NCI-H446 treated with DMSO at 0.1 percent for 48 hours (cell line): Measurements from ENCODE around the gene BARX2.

Experiments
- DNase-seq: peaks from one replicate; lab custom pipeline; 2025; lab: John Stamatoyannopoulos, UW

BARX2 gene

DNA sequence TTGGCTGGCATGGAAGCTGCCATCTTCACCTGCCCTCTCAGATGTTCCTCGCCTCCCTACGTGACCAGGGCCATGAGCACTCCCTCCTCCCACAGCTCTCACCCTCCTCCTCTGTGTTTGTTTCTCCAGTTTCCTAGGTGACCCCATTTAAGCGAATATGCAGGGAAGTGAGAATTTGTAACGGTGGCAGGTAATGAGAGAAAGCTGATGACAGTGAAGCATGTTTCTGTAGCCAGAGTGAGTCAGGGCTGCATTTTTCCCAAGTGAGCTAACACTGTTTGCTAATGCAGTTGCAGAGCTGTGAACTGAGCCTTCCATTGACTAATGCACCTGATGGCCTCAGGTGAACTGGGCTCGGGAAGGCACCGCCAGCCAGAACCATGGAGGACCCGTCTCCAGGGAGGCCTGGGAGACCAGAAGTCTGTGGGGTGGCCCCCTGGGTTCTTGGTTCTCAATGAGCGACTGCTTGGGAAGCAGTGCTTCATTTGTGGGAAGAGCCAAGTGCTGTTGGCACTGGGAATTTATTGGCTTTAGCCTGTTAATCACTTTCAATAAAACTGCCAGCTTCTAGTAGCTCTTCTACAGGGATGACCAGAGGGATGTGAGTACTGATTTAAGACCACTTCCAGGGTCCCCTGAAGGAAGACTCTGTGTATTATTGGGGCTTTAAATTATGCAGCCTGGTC lies 64.5 kb downstream of the BARX2 start:
- DNase-seq = no peak

- DNase-seq = no peak
These were observed 66.5 kb downstream of the BARX2 start for GRCh38 chr11:129442171-129442570.

DNA sequence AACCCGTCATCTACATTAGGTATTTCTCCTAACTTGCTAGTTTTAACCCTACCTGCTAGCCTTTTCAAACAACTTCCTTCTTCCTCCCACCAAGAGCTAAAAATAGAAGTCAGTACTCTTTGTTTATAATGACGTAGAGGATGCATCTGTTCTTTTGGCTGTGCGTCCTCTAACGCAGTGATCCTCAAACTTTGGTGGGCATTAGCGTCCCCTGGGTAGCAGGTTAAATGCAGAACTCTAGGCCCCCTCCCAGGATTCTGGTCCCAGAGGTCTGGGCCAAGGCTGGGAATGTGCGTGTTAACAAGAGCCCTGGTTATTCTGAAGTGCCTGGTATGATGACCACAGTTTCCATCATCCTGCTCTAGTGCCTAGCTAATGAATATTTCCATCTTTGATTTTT lies 67.6 kb downstream of the BARX2 start:
- DNase-seq = no peak

GRCh38 chr11:129444274-129444673 lies 68.6 kb downstream of the BARX2 start:
- no peak for DNase-seq

- no peak for DNase-seq
These were observed 69.6 kb downstream of the BARX2 start for GRCh38 chr11:129445226-129445625.

DNA sequence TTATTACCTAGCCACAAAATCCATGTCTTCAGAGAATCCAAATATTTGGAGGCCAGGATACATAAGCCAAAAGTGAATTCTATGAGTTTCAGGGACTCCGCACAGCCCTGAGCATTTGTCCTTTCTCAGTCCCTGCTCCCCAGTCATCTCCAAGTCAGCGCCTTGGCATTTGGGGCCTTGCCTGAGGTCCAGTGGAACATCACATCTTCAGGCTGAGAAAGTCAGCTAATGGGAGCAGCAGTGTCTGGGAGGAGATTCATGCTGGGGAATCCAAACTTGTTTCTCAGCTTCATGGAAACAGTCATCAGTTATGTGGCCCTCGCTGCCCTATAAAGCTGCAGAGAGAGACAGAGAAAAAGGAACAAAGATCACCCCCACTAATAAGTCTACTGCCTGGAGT lies 70.9 kb downstream of the BARX2 start:
- no peak for DNase-seq

DNA sequence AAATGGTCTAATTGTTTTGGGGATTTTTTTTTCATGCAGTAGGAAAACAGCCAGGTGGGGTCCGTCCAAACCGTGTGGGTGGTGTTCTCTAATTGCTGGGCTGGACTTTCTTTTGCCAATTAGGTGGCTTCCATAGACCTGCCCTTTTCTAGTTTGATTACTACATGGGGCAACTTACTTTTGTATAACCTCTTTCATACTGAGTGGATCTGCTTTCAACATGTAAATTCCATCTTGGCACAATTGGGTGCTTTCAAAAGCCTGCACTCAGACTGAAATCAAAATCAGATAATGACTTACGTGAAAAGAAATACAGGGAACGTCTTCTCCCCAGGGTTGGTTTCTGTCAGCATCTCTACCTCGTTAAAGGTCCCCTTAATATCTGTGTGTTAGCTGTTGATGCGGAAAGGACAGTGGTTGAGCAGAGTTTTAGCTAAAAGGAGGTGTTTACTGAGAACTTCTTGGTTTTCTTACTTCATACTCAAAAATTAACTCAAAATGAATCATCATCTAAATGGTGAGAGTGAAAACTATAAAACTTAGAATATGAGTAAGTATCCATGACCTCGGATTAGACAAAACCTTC lies 72.1 kb downstream of the BARX2 start:
- DNase-seq = no peak

DNA sequence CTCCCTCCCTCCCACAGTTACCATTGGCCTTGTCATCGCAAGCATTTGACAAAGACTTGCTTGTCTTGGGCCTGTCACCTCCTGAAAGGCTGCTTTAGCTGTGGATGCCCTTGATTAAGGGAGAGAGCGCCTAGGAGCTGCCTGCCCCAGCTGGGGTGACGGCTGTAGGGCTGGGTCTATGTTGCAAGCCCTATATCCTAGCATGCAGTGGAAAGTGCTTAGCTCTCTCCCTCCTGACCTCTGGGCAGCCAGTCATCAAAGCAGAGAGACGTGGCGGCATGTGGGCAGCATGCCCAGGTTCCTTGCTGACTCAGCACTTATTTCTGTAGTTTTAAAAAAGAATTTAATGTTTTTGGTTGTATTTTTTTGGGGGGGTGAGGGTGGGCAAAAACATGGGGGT lies 75.9 kb downstream of the BARX2 start:
- no peak for DNase-seq

GRCh38 chr11:129453293-129453721 lies 77.7 kb downstream of the BARX2 start:
- no peak for DNase-seq

GRCh38 chr11:129455101-129455500 lies 79.5 kb downstream of the BARX2 start:
- DNase-seq = no peak

DNA sequence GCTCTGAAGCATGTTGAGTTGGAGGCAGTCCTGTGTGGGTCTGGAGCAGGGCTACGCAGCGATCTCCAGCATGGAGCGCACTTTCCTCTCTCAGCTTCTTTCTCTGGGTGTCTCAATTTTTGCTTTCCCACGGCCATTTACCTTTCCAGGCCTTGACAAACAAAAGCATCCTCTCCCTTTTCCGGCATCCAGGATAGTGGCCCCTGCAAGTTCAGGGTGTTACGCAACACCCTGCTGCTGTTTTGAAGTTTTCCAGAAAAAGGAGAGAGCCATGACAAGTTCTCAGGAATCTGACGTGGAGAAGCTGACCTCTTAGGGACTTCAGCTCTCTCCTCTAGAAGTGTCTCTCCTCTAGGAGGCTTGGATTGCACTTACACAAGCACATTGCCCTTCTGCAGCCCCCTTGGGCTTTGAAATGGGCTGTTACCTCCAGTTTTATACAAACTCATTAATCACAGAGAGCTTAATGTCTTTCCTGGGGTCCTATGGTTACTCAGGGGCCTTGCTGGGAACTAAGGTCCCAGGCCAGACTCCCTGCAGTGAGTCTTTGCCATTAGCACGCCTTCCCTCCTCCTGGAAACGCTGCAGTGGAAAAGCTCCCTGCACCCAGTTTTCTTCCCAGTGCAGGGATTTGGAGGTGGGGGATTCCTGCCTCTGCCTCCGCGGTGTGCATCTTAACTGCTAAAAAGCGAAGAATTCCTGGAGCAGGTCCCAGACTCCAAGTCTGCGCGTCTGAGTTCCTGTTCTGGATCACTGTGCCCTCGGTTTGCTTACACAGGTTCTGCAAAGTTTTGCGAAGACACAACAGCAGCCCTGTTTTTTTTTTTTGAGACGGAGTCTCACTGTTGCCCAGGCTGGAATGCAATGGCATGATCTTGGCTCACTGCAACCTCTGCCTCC lies 80.4 kb downstream of the BARX2 start:
- no peak for DNase-seq

DNA sequence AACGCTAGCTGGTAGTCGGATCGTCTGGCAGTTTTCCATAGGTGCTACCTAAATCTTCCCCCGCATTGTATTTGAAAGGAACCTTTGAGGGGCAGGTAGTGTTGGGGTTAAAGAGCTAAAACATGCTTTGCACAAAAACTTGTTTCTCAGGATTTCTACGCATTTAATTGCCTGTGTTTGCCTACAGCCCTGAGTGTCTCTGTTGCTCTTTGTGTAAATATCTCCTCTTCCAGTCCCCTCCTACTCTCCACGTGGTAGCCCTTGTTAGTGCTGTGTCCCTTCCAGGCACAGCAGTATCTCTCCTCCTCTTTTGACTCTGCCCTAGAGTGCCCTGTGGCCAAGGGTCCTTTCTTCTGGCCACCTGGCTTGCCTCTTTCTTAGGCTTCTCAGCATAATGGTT lies 81.7 kb downstream of the BARX2 start:
- DNase-seq = no peak

- no peak for DNase-seq
These were observed 82.6 kb downstream of the BARX2 start for GRCh38 chr11:129458278-129458677.

DNA sequence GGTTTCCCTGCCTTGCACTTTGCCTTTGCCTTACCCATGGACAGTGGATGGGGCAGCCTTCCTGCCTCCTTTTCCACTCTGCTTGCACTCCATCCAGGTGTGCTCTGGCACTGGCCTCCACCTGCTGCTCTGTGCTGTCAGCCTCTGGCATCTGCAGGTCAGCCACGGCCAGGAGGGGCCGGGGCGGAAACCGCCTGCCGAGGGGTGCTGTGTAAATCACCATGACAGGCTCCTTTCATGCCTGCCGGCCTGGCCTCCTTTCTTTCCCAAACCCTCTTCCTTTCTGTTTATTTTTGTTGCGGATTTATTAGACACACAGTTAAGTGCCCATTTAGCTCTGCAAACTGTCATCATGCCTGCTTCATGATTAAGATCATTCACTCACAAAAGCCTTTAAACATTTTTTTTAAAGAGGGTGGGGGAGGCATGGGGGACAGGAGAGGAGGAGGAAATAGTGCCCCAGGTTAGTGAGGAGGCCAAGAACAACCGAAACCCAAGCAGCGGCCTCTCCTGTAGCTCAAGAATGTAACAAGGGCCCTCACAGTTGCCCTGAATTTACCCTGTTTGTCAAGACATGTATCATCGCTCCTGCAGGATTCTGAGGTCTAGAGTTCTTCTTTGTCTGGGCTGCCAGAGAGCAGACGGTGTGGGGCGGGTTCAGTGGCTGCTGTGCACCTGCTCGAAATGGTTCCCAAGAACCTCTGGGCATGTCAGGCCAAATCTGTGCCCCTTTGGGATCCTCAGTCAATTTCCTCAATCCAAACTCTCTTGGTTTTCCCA lies 83.3 kb downstream of the BARX2 start:
- no peak for DNase-seq

- no peak for DNase-seq
These were observed 85.1 kb downstream of the BARX2 start for GRCh38 chr11:129460714-129461113.

GRCh38 chr11:129484068-129484467 lies 108.4 kb downstream of the BARX2 start:
- no peak for DNase-seq

DNA sequence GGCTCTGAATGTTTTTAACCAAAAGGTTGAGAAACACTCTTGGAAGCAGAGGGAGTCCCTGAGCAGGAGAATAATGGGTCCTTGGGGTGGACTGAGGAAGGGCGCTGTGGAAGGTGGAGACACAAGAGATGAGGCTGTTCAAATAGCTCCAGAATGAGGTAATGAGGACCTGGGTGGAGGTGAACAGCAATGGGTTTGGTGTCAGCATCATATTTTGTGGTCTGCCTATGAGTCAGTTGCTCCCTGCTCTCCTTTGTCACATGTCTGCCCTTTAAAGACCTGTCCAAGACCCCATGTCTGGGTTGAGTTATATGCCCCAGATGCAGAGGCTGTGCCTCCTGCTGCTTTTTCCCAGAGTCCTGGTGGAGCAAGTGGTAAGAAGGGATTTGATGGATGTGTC lies 113.6 kb downstream of the BARX2 start:
- DNase-seq = no peak

GRCh38 chr11:129490004-129490403 lies 114.4 kb downstream of the BARX2 start:
- DNase-seq = no peak

- no peak for DNase-seq
These were observed 118.1 kb downstream of the BARX2 start for GRCh38 chr11:129493746-129494145.
